Measurements from ENCODE around the gene ULBP1. TPM values are rescaled to one million over a fixed set of nuclear protein-coding genes. Genes with fewer than 3 reads are reported as not detected.

The ULBP1 gene
- polyA plus RNA-seq, 3 donors: 0.06 to 0.79 (median 0.09) TPM

GRCh38 chr6:149915970-149916865 is 47.5 kb upstream of the ULBP1 start:
- Histone ChIP-seq H3K4me3 (replicated peaks in 1 of 3; ENCODE audit: low read depth in 2 of 3, low read length in 3 of 3) (no peak overlapping the region), H3K4me1 (ENCODE audit: control insufficient read depth in 1 of 2, insufficient read depth in 2 of 2, low read length in 2 of 2) (no peaks in the 10 kb centered on the region), H4K20me1 (ENCODE audit: insufficient read depth, low read length) (no peaks in the 10 kb centered on the region), H3K4me2 (replicated peaks; ENCODE audit: extremely low read depth, low read length, poor library complexity, severe bottlenecking) (no peak overlapping the region), H3K36me3 (replicated peaks in 1 of 2; ENCODE audit: control insufficient read depth in 1 of 2, insufficient read depth in 2 of 2, low read length in 2 of 2) (no peaks in the 10 kb centered on the region), H3K27ac (ENCODE audit: low read depth in 1 of 2, low read length in 2 of 2) (no peak overlapping the region), H3K79me2 (ENCODE audit: insufficient read depth, low read length) (no peaks in the 10 kb centered on the region), H3K27me3 (ENCODE audit: control insufficient read depth in 2 of 2, insufficient read depth in 2 of 2, low read length in 2 of 2) (peaks cover 0 to 4% of the 10 kb centered on the region in 2 donors), H3K9ac (ENCODE audit: insufficient read depth, low read length, poor library complexity, severe bottlenecking) (no peak overlapping the region), H2AFZ (ENCODE audit: insufficient read depth, low read depth, low read length, poor library complexity, severe bottlenecking) (no peak overlapping the region), H3K9me3 (replicated peaks in 1 of 2; ENCODE audit: control insufficient read depth in 1 of 2, insufficient read depth in 1 of 2, low read length in 2 of 2) (no peaks in the 10 kb centered on the region)
- Mint-ChIP-seq H3K36me3 (no peaks in the 10 kb centered on the region), H3K27ac (no peak overlapping the region), H3K27me3 (ENCODE audit: low read depth in 3 of 3) (peaks cover 15 to 23% (median 17%) of the 10 kb centered on the region in 3 donors), H3K4me3 (no peak overlapping the region), H3K9me3 (no peaks in the 10 kb centered on the region), H3K4me1 (no peaks in the 10 kb centered on the region)
- intact Hi-C loops (cut with micrococcal nuclease): no loop called here
- TF ChIP-seq CTCF (IDR thresholded peaks at IDR 0.05): no peak
- no peak for DNase-seq
- WGBS (ENCODE audit: insufficient coverage): 96% methylated on average over 5 of the region's 10 CpGs

- no peak overlapping the region for H3K27ac ChIP-seq (ENCODE audit: low read depth in 1 of 2, low read length in 2 of 2)
- no peak overlapping the region for H3K9ac ChIP-seq (ENCODE audit: insufficient read depth, low read length, poor library complexity, severe bottlenecking)
- WGBS (ENCODE audit: insufficient coverage): 80% methylated on average over 1 of the region's 2 CpGs
- Mint-ChIP-seq H3K4me3 (no peak overlapping the region), H3K4me1 (peaks cover 7% of the 10 kb centered on the region), H3K9me3 (peaks cover 0 to 7% (median 4%) of the 10 kb centered on the region in 7 donors), H3K27me3 (ENCODE audit: low read depth in 3 of 3) (peaks cover 28 to 34% (median 32%) of the 10 kb centered on the region in 3 donors), H3K36me3 (peaks cover 0 to 6% of the 10 kb centered on the region in 2 donors), H3K27ac (no peak overlapping the region)
- H3K36me3 ChIP-seq (replicated peaks in 1 of 2; ENCODE audit: control insufficient read depth in 1 of 2, insufficient read depth in 2 of 2, low read length in 2 of 2): no peaks in the 10 kb centered on the region
- DNase-seq: no peak
- intact Hi-C loops (cut with micrococcal nuclease): no loop called here
- H3K4me3 ChIP-seq (replicated peaks in 1 of 3; ENCODE audit: low read depth in 2 of 3, low read length in 3 of 3): no peak overlapping the region
- peaks cover 4 to 6% of the 10 kb centered on the region in 2 donors for H3K4me1 ChIP-seq (ENCODE audit: control insufficient read depth in 1 of 2, insufficient read depth in 2 of 2, low read length in 2 of 2)
- H2AFZ ChIP-seq (ENCODE audit: insufficient read depth, low read depth, low read length, poor library complexity, severe bottlenecking): no peak overlapping the region
- no peaks in the 10 kb centered on the region for H3K79me2 ChIP-seq (ENCODE audit: insufficient read depth, low read length)
- no peak for TF ChIP-seq CTCF (IDR thresholded peaks at IDR 0.05)
- no peaks in the 10 kb centered on the region for H4K20me1 ChIP-seq (ENCODE audit: insufficient read depth, low read length)
- H3K4me2 ChIP-seq (replicated peaks; ENCODE audit: extremely low read depth, low read length, poor library complexity, severe bottlenecking): no peak overlapping the region
- H3K9me3 ChIP-seq (replicated peaks in 1 of 2; ENCODE audit: control insufficient read depth in 1 of 2, insufficient read depth in 1 of 2, low read length in 2 of 2): no peaks in the 10 kb centered on the region
- peaks cover 6 to 18% of the 10 kb centered on the region in 2 donors for H3K27me3 ChIP-seq (ENCODE audit: control insufficient read depth in 2 of 2, insufficient read depth in 2 of 2, low read length in 2 of 2)
These were observed 46.1 kb upstream of the ULBP1 start for GRCh38 chr6:149917679-149918078.
